ENCODE data around the gene PTGIS. TPM values are rescaled to one million over a fixed set of nuclear protein-coding genes. Genes with fewer than 3 reads are reported as not detected.

The PTGIS gene
- total and polyA plus RNA-seq, 8 donors: 4.9 to 84.8 (median 14.9) TPM

DNA sequence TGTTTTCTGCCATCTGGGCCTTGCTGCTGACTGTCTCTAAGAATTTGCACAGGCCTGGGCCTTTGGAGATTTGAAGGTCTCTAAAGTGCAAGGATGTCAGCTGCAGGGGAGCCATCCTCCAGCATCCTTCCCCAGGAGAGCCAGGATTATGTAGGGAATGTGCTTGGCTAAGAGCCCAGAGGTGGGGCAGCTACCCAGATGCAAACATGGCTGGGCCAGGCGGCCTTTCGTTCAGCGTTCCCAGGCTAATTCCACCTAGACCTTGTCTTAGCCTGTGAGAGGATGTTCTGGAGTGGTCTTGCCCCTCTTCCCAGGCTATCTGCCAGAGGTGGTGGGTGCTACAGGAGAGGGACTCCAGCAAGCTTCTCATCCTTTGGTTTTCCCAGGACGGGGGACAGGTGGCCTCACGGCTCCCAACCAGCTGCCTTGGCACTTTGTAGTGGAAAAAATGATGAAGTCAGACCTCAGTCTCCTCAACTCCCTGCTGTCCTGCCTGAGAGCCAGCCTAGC lies 7.7 kb upstream of the PTGIS start:
- H3K4me1 ChIP-seq: peaks cover 6 to 30% (median 20%) of the 10 kb centered on the region in 4 donors
- H3K9me3 ChIP-seq: peaks cover 0 to 4% (median 0%) of the 10 kb centered on the region in 4 donors
- H3K27me3 ChIP-seq: no peaks in the 10 kb centered on the region
- no peaks in the 10 kb centered on the region for H3K36me3 ChIP-seq
- H3K4me3 ChIP-seq: no peak overlapping the region
- no peak for TF ChIP-seq EP300 (IDR thresholded peaks at IDR 0.05)
- no peak for TF ChIP-seq POLR2AphosphoS5 (IDR thresholded peaks at IDR 0.05)
- TF ChIP-seq, protein P1, sequence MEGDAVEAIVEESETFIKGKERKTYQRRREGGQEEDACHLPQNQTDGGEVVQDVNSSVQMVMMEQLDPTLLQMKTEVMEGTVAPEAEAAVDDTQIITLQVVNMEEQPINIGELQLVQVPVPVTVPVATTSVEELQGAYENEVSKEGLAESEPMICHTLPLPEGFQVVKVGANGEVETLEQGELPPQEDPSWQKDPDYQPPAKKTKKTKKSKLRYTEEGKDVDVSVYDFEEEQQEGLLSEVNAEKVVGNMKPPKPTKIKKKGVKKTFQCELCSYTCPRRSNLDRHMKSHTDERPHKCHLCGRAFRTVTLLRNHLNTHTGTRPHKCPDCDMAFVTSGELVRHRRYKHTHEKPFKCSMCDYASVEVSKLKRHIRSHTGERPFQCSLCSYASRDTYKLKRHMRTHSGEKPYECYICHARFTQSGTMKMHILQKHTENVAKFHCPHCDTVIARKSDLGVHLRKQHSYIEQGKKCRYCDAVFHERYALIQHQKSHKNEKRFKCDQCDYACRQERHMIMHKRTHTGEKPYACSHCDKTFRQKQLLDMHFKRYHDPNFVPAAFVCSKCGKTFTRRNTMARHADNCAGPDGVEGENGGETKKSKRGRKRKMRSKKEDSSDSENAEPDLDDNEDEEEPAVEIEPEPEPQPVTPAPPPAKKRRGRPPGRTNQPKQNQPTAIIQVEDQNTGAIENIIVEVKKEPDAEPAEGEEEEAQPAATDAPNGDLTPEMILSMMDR (IDR thresholded peaks at IDR 0.05): no peak
- TF ChIP-seq POLR2A (IDR thresholded peaks at IDR 0.05): no peak
- 17 to 45% (median 37%) methylated on average over 5 of the region's 5 CpGs for WGBS, 5 donors
- intact Hi-C loops (cut with DNase I; ENCODE audit: low total_unique reads): no loop called here
- H3K27ac ChIP-seq: peak overlapping the region in 3 of 5 donors; percentile 15 to 59 (median 54)
- peak; percentile 63 to 67 for DNase-seq

DNA sequence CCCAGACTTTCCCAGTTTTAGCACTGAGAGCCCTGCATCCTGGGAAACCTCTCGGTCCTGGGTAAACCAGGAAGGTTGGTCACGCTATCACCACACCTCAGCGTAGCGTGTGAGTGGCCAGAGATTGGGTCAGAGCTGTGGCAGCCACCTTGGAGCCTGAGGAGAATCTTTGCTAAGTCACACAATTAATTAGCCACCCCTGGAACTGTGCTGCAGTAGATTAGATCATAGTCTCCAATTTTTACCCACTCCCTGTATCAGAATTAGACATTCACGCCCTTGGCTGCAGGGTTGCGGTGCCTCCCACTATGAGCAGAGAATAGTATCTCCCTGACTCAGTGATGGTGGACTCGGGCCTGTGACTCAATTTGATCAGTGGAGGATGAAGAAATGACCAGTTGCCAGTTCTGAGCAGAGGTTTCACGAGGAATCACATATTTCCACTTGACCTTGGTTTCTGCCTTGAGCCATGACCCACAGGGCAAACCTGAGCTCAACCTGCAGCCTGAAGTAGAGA lies 6.0 kb upstream of the PTGIS start:
- H3K4me1 ChIP-seq: peaks cover 0 to 24% (median 14%) of the 10 kb centered on the region in 4 donors
- H3K27ac ChIP-seq: peak overlapping the region in 2 of 5 donors; percentile 35 to 59
- no peak overlapping the region for H3K4me3 ChIP-seq
- H3K27me3 ChIP-seq: peaks cover 0 to 6% (median under 1%) of the 10 kb centered on the region in 3 donors
- peaks cover 0 to 4% (median 0%) of the 10 kb centered on the region in 4 donors for H3K9me3 ChIP-seq
- TF ChIP-seq POLR2AphosphoS5 (IDR thresholded peaks at IDR 0.05) (peak in 1 of 3 donors; percentile 21), EP300 (IDR thresholded peaks at IDR 0.05) (no peak)
- TF ChIP-seq, protein P1 (IDR thresholded peaks at IDR 0.05): no peak
- H3K36me3 ChIP-seq: no peaks in the 10 kb centered on the region
- DNase-seq: no peak
- 86 to 95% (median 90%) methylated on average over 8 of the region's 8 CpGs for WGBS, 5 donors
- intact Hi-C loops (cut with DNase I; ENCODE audit: low total_unique reads): no loop called here

DNA sequence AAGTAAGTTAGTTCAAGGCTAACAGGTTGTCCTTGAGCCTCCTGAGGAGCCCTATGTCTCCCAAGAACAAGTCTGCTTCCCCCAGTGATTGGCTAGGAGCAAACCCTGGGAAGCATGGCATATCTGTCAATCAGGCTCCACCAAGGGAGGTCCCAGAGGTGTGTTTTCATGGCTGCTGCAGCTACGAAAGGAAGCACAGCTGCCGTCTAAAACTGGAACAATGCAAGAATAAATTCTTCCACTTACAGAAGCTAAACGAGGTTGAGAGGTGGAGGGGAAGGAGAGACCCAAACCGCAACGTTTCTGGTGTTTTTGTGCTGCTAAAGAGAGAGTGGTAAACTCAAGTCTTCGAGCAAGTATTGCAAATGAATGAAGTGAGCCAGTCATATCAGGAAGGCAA lies 4.9 kb upstream of the PTGIS start:
- Histone ChIP-seq H3K4me3 (no peak overlapping the region), H3K9me3 (peaks cover 0 to 4% (median 0%) of the 10 kb centered on the region in 4 donors), H3K36me3 (no peaks in the 10 kb centered on the region), H3K27ac (peak overlapping the region in 3 of 5 donors; percentile 0 to 38 (median 25)), H3K27me3 (peaks cover 0 to 17% (median 10%) of the 10 kb centered on the region in 3 donors), H3K4me1 (peaks cover 2 to 35% (median 24%) of the 10 kb centered on the region in 4 donors)
- intact Hi-C loops (cut with DNase I; ENCODE audit: low total_unique reads): no loop called here
- peak in 1 of 2 donors; percentile 48 for DNase-seq
- TF ChIP-seq POLR2AphosphoS5 (IDR thresholded peaks at IDR 0.05): no peak
- TF ChIP-seq POLR2A (IDR thresholded peaks at IDR 0.05): no peak
- no peak for TF ChIP-seq EP300 (IDR thresholded peaks at IDR 0.05)
- TF ChIP-seq, protein P1 (IDR thresholded peaks at IDR 0.05): no peak
- WGBS, 5 donors: 36 to 62% (median 58%) methylated on average over 6 of the region's 6 CpGs

DNA sequence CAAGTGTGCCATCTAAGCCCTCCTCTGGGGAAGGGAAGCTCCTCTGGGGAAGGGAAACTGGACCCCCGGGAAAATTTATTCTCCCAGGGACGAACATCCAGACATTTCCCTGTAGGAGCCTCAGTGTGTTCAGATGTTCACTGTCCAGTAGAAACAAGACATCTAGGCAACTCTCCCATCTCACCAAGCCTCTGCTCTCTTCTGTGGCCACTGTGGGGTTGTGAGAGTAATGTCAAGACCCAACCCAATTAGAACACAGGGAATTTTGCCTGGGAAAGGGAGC lies 3.6 kb upstream of the PTGIS start:
- intact Hi-C loops (cut with DNase I; ENCODE audit: low total_unique reads): no loop called here
- no peak for TF ChIP-seq EP300 (IDR thresholded peaks at IDR 0.05)
- no peak for TF ChIP-seq POLR2AphosphoS5 (IDR thresholded peaks at IDR 0.05)
- TF ChIP-seq, protein P1 (IDR thresholded peaks at IDR 0.05): no peak
- TF ChIP-seq POLR2A (IDR thresholded peaks at IDR 0.05): no peak
- 63 to 86% (median 77%) methylated on average over 2 of the region's 2 CpGs for WGBS, 5 donors
- H3K27ac ChIP-seq: peak overlapping the region in 2 of 5 donors; percentile 84 to 86
- H3K9me3 ChIP-seq: peaks cover 0 to 1% (median 0%) of the 10 kb centered on the region in 4 donors
- DNase-seq: no peak
- H3K4me3 ChIP-seq: no peak overlapping the region
- no peaks in the 10 kb centered on the region for H3K36me3 ChIP-seq
- peaks cover 5 to 40% (median 32%) of the 10 kb centered on the region in 4 donors for H3K4me1 ChIP-seq
- peaks cover 0 to 30% (median 18%) of the 10 kb centered on the region in 3 donors for H3K27me3 ChIP-seq
